ENCODE data around the gene COQ10A.

Gene COQ10A

DNA sequence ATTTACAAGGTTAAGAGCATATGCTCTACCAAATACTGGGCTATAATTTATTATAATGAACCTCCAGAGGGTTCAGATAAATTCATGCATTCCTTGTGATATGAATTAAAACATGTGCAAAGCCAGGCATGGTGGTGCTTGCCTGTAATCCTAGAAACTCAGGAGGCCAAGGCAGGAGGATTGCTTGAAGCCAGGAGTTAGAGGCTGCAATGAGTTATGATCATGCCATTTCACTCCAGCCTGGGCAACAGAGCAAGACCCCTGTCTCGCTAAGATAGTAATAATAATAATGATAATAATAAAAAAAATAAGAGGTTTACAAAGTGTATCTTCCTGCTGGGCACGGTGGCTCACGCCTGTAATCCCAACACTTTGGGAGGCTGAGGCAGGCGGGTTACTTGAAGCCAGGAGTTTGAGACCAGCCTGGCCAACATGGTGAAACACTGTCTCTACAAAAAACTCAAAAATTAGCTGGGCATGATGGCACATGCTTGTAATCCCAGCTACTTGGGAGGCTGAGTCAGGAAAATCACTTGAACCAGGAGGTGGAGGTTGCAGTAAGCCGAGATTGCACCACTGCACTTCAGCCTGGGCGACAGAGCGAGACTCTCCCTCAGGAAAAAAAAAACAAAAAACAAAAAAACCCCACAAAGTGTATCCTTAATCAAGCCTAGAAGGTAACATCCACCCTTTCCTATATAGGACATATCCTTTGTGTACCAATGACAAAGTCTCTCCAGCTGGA is 40.7 kb downstream of the COQ10A start:
- no peak overlapping the region for H3K27ac ChIP-seq (ENCODE audit: low read depth, low read length)
- no CpG with 5 or more reads among the region's 7 CpGs for WGBS (ENCODE audit: extremely low coverage, insufficient coverage, insufficient read length)

GRCh38 chr12:56308714-56309113 is 42.0 kb downstream of the COQ10A start:
- H2BK5ac ChIP-seq (ENCODE audit: low read depth, low read length, poor library complexity), result no peak overlapping the region
- no peak overlapping the region for H3K4ac ChIP-seq (ENCODE audit: low read depth, low read length)
- no peak overlapping the region for H3K4me2 ChIP-seq (ENCODE audit: low read length)
- H4K12ac ChIP-seq (ENCODE audit: low read depth, low read length), result no peak overlapping the region
- H4K8ac ChIP-seq (ENCODE audit: low read depth, low read length), result no peak overlapping the region
- no peak overlapping the region for H3K14ac ChIP-seq (ENCODE audit: low read length)
- H3K9me3 ChIP-seq (ENCODE audit: insufficient read depth, low read depth, low read length), result no peaks in the 10 kb centered on the region
- no peak overlapping the region for H4K91ac ChIP-seq (ENCODE audit: low read depth, low read length)
- no peak overlapping the region for H3K23ac ChIP-seq (ENCODE audit: low read length)
- peaks cover 34 to 54% of the 10 kb centered on the region in 2 experiments for H3K36me3 ChIP-seq (ENCODE audit: control insufficient read depth in 1 of 2, insufficient read depth in 2 of 2, low read length in 2 of 2)
- no CpG with 5 or more reads among the region's 3 CpGs for WGBS (ENCODE audit: extremely low coverage, insufficient coverage, insufficient read length)
- no peak overlapping the region for H2BK120ac ChIP-seq (ENCODE audit: insufficient read depth, low read length, poor library complexity)
- H3K27ac ChIP-seq (ENCODE audit: low read depth, low read length), result no peak overlapping the region
- no peak overlapping the region for H3K4me3 ChIP-seq (ENCODE audit: low read depth, low read length)
- H3K4me1 ChIP-seq (ENCODE audit: control insufficient read depth in 1 of 2, insufficient read depth in 2 of 2, low read length in 2 of 2), result no peaks in the 10 kb centered on the region
- H3K79me2 ChIP-seq (ENCODE audit: control insufficient read depth, insufficient read depth, low read length, poor library complexity), result no peaks in the 10 kb centered on the region
- H2AK5ac ChIP-seq (ENCODE audit: low read length), result no peak overlapping the region
- no peak overlapping the region for H3K9ac ChIP-seq (ENCODE audit: low read length)
- no peak overlapping the region for H2BK12ac ChIP-seq (ENCODE audit: low read length)
- H3K27me3 ChIP-seq (ENCODE audit: insufficient read depth, low read length), result no peaks in the 10 kb centered on the region
- DNase-seq, result no peak
- no peak overlapping the region for H2AFZ ChIP-seq (ENCODE audit: insufficient read depth, low read length, poor library complexity)
- H3K79me1 ChIP-seq (ENCODE audit: low read length), result no peaks in the 10 kb centered on the region
- H3K18ac ChIP-seq (ENCODE audit: low read length), result no peak overlapping the region

More for the DNA sequence above, 40.7 kb downstream of the COQ10A start:
- Histone ChIP-seq H3K79me2 (ENCODE audit: control insufficient read depth, insufficient read depth, low read length, poor library complexity) (no peaks in the 10 kb centered on the region), H3K4me1 (ENCODE audit: control insufficient read depth in 1 of 2, insufficient read depth in 2 of 2, low read length in 2 of 2) (no peaks in the 10 kb centered on the region), H3K36me3 (ENCODE audit: control insufficient read depth in 1 of 2, insufficient read depth in 2 of 2, low read length in 2 of 2) (peaks cover 36 to 54% of the 10 kb centered on the region in 2 experiments), H2AK5ac (ENCODE audit: low read length) (no peak overlapping the region), H3K18ac (ENCODE audit: low read length) (no peak overlapping the region), H4K8ac (ENCODE audit: low read depth, low read length) (no peak overlapping the region), H4K91ac (ENCODE audit: low read depth, low read length) (no peak overlapping the region), H3K4ac (ENCODE audit: low read depth, low read length) (no peak overlapping the region), H2BK120ac (ENCODE audit: insufficient read depth, low read length, poor library complexity) (no peak overlapping the region), H2BK5ac (ENCODE audit: low read depth, low read length, poor library complexity) (no peak overlapping the region), H2AFZ (ENCODE audit: insufficient read depth, low read length, poor library complexity) (no peak overlapping the region), H3K4me2 (ENCODE audit: low read length) (no peak overlapping the region), H3K27me3 (ENCODE audit: insufficient read depth, low read length) (no peaks in the 10 kb centered on the region), H3K9ac (ENCODE audit: low read length) (no peak overlapping the region), H3K79me1 (ENCODE audit: low read length) (no peaks in the 10 kb centered on the region), H2BK12ac (ENCODE audit: low read length) (no peak overlapping the region), H3K23ac (ENCODE audit: low read length) (no peak overlapping the region), H4K12ac (ENCODE audit: low read depth, low read length) (no peak overlapping the region), H3K14ac (ENCODE audit: low read length) (no peak overlapping the region), H3K9me3 (ENCODE audit: insufficient read depth, low read depth, low read length) (no peaks in the 10 kb centered on the region), H3K4me3 (ENCODE audit: low read depth, low read length) (no peak overlapping the region)
- DNase-seq, result no peak

- Histone ChIP-seq H3K14ac (ENCODE audit: low read length) (no peak overlapping the region), H4K8ac (ENCODE audit: low read depth, low read length) (no peak overlapping the region), H2AFZ (ENCODE audit: insufficient read depth, low read length, poor library complexity) (no peak overlapping the region), H2BK120ac (ENCODE audit: insufficient read depth, low read length, poor library complexity) (no peak overlapping the region), H3K4ac (ENCODE audit: low read depth, low read length) (no peak overlapping the region), H3K27me3 (ENCODE audit: insufficient read depth, low read length) (no peaks in the 10 kb centered on the region), H3K27ac (ENCODE audit: low read depth, low read length) (no peak overlapping the region), H3K18ac (ENCODE audit: low read length) (no peak overlapping the region), H2AK5ac (ENCODE audit: low read length) (no peak overlapping the region), H3K9me3 (ENCODE audit: insufficient read depth, low read depth, low read length) (no peaks in the 10 kb centered on the region), H3K9ac (ENCODE audit: low read length) (no peak overlapping the region), H3K36me3 (ENCODE audit: control insufficient read depth in 1 of 2, insufficient read depth in 2 of 2, low read length in 2 of 2) (peaks cover 24 to 46% of the 10 kb centered on the region in 2 experiments), H3K23ac (ENCODE audit: low read length) (no peak overlapping the region), H4K12ac (ENCODE audit: low read depth, low read length) (no peak overlapping the region), H3K4me1 (ENCODE audit: control insufficient read depth in 1 of 2, insufficient read depth in 2 of 2, low read length in 2 of 2) (peaks cover 4 to 5% of the 10 kb centered on the region in 2 experiments), H2BK5ac (ENCODE audit: low read depth, low read length, poor library complexity) (no peak overlapping the region), H3K79me1 (ENCODE audit: low read length) (peaks cover 8% of the 10 kb centered on the region), H3K4me2 (ENCODE audit: low read length) (no peak overlapping the region), H4K91ac (ENCODE audit: low read depth, low read length) (no peak overlapping the region), H2BK12ac (ENCODE audit: low read length) (no peak overlapping the region), H3K4me3 (ENCODE audit: low read depth, low read length) (no peak overlapping the region), H3K79me2 (ENCODE audit: control insufficient read depth, insufficient read depth, low read length, poor library complexity) (peaks cover 12% of the 10 kb centered on the region)
- DNase-seq, result no peak
- WGBS (ENCODE audit: extremely low coverage, insufficient coverage, insufficient read length), result no CpG with 5 or more reads among the region's 12 CpGs
These were observed 44.3 kb downstream of the COQ10A start for GRCh38 chr12:56311003-56311402.

DNA sequence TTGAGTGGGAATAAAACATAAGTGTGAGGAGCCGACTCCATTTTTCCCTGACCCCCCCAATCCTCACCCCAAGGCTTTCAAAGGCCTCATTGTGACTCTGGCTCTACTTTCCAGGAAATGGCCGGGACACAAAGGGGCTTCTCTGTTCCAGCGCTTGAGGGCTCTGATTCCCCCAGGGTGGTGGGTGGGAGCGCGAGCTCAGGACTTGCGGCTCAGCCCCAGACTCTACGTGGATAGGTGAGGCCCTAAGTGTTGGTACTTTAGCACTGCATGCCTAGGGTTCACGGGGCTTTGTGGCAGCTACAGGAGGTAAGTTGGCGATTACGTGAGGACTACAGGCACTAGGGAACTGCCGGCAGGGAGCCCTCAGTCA is 48.5 kb downstream of the COQ10A start:
- peak overlapping the region; percentile 99 for H3K9ac ChIP-seq (ENCODE audit: low read length)
- peak overlapping the region; percentile 91 for H2AK5ac ChIP-seq (ENCODE audit: low read length)
- peak overlapping the region; percentile 97 for H3K4me3 ChIP-seq (ENCODE audit: low read depth, low read length)
- peaks cover 6 to 8% of the 10 kb centered on the region in 2 experiments for H3K4me1 ChIP-seq (ENCODE audit: control insufficient read depth in 1 of 2, insufficient read depth in 2 of 2, low read length in 2 of 2)
- no peak overlapping the region for H2BK12ac ChIP-seq (ENCODE audit: low read length)
- H3K27me3 ChIP-seq (ENCODE audit: insufficient read depth, low read length), result no peaks in the 10 kb centered on the region
- H2BK120ac ChIP-seq (ENCODE audit: insufficient read depth, low read length, poor library complexity), result peak overlapping the region; percentile 73
- H4K12ac ChIP-seq (ENCODE audit: low read depth, low read length), result peak overlapping the region; percentile 71
- H4K8ac ChIP-seq (ENCODE audit: low read depth, low read length), result peak overlapping the region; percentile 94
- H3K4me2 ChIP-seq (ENCODE audit: low read length), result peak overlapping the region; percentile 92
- H3K14ac ChIP-seq (ENCODE audit: low read length), result peak overlapping the region; percentile 95
- H2BK5ac ChIP-seq (ENCODE audit: low read depth, low read length, poor library complexity), result peak overlapping the region; percentile 75
- peak overlapping the region; percentile 87 for H3K18ac ChIP-seq (ENCODE audit: low read length)
- peak overlapping the region; percentile 84 for H3K4ac ChIP-seq (ENCODE audit: low read depth, low read length)
- peak overlapping the region; percentile 83 for H3K27ac ChIP-seq (ENCODE audit: low read depth, low read length)
- DNase-seq, result no peak
- H3K79me2 ChIP-seq (ENCODE audit: control insufficient read depth, insufficient read depth, low read length, poor library complexity), result peaks cover 12% of the 10 kb centered on the region
- peaks cover 9% of the 10 kb centered on the region for H3K79me1 ChIP-seq (ENCODE audit: low read length)
- peak overlapping the region; percentile 80 for H4K91ac ChIP-seq (ENCODE audit: low read depth, low read length)
- no peaks in the 10 kb centered on the region for H3K9me3 ChIP-seq (ENCODE audit: insufficient read depth, low read depth, low read length)
- H3K23ac ChIP-seq (ENCODE audit: low read length), result peak overlapping the region; percentile 8
- peak overlapping the region; percentile 80 for H2AFZ ChIP-seq (ENCODE audit: insufficient read depth, low read length, poor library complexity)
- H3K36me3 ChIP-seq (ENCODE audit: control insufficient read depth in 1 of 2, insufficient read depth in 2 of 2, low read length in 2 of 2), result peaks cover 13 to 25% of the 10 kb centered on the region in 2 experiments
- WGBS (ENCODE audit: extremely low coverage, insufficient coverage, insufficient read length), result no CpG with 5 or more reads among the region's 11 CpGs

Measured in trophoblast cell (in vitro differentiated cells and primary cell).